GM12878 (cell line): Measurements from ENCODE around the gene FPGT. TPM values are rescaled to one million over a fixed set of nuclear protein-coding genes. Genes with fewer than 3 reads are reported as not detected.

Source experiments
- ATAC-seq: fragments of 200-7000 bp; cut with Tn5 transposase; 3 replicates; pipeline ENCODE4 v1.9.1; 2020; ENCODE audit warnings: mild to moderate bottlenecking, moderate library complexity
- BruUV-seq: library from RNA; stranded (reverse); fragments of 400-500 nt; replicated peaks from 2 replicates; lab custom pipeline; 2021; lab: Mats Ljungman, UMichigan
- CTCF ChIA-PET: fragments of 300-600 bp; sonication (Branson Sonifier 250); formaldehyde crosslinking; extraction: SDS; loops from one replicate; lab custom pipeline; 2021; ENCODE audit warnings: inconsistent platforms; lab: Yijun Ruan, JAX
- POLR2A ChIA-PET: fragments of 350-600 bp; formaldehyde crosslinking; extraction: SDS; loops from one replicate; lab custom pipeline; 2021; ENCODE audit warnings: inconsistent platforms; lab: Charles Lee
- RAD21 ChIA-PET: fragments of 300-600 bp; sonication (Branson Sonifier 250); formaldehyde crosslinking; loops from one replicate; lab custom pipeline; 2023; ENCODE audit warnings: antibody characterized with exemption; ENCODE audit not compliant: unreplicated experiment; lab: Charles Lee
- SMC1A ChIA-PET: fragments of 300-600 bp; sonication (Branson Sonifier 250); formaldehyde crosslinking; loops from one replicate; lab custom pipeline; 2023; ENCODE audit not compliant: unreplicated experiment, uncharacterized antibody; lab: Charles Lee
- DNase-seq: peaks from one replicate; pipeline ENCODE4 v3.0.0-alpha.2; 2011; ENCODE audit warnings: low read depth, low spot score
- FAIRE-seq: peaks from 3 replicates; lab custom pipeline; 2011; peaks lifted over from hg19 to GRCh38; lab: Jason Lieb, UNC
- H2AFZ ChIP-seq: 2 replicates; pipeline ENCODE4 v1.6.0; 2011; ENCODE audit warnings: low read depth, low read length, control low read depth; ENCODE audit not compliant: control insufficient read depth
- H3K27ac ChIP-seq: 2 replicates; pipeline ENCODE4 v1.5.1; 2011; ENCODE audit warnings: control low read depth; ENCODE audit not compliant: control insufficient read depth, insufficient read depth
- H3K27me3 ChIP-seq, 2 experiments: replicated peaks in 1 of 2; 2 replicates each; pipeline versions ENCODE4 v1.6.0 to v1.6.1; 2011; ENCODE audit warnings: low read length in 1 of 2; ENCODE audit not compliant: control insufficient read depth in 2 of 2, insufficient read depth in 2 of 2
- H3K36me3 ChIP-seq, 2 experiments: 2 replicates each; pipeline ENCODE4 v1.5.1; 2011; ENCODE audit warnings: low read length in 1 of 2; ENCODE audit not compliant: control insufficient read depth in 2 of 2, insufficient read depth in 2 of 2
- H3K4me1 ChIP-seq: 2 replicates; pipeline ENCODE4 v1.6.1; 2011; ENCODE audit warnings: mild to moderate bottlenecking, low read length, moderate library complexity, mixed read lengths; ENCODE audit not compliant: control insufficient read depth, insufficient read depth
- H3K4me2 ChIP-seq: 2 replicates; pipeline ENCODE4 v1.6.0; 2011; ENCODE audit warnings: control low read depth; ENCODE audit not compliant: control insufficient read depth, insufficient read depth
- H3K4me3 ChIP-seq: fragments of 200-600 bp; sonication (generic); 2 replicates; pipeline ENCODE4 v1.5.1; 2016
- H3K79me2 ChIP-seq: 2 replicates; pipeline ENCODE4 v1.6.0; 2011; ENCODE audit warnings: low read length; ENCODE audit not compliant: control insufficient read depth, insufficient read depth
- H3K9ac ChIP-seq: 2 replicates; pipeline ENCODE4 v1.8.0; 2011; ENCODE audit warnings: low read length, control low read depth, mixed read lengths; ENCODE audit not compliant: control insufficient read depth, insufficient read depth
- H3K9me3 ChIP-seq: replicated peaks from 3 replicates; pipeline ENCODE4 v1.5.1; 2011; ENCODE audit warnings: mild to moderate bottlenecking, low read length; ENCODE audit not compliant: control insufficient read depth, insufficient read depth
- H4K20me1 ChIP-seq: 2 replicates; pipeline ENCODE4 v1.6.0; 2011; ENCODE audit not compliant: control insufficient read depth, insufficient read depth
- ATF2 ChIP-seq: IDR thresholded peaks from 2 replicates; pipeline ENCODE4 v1.6.1; 2012; ENCODE audit warnings: low read length, inconsistent platforms
- ATF3 ChIP-seq: IDR thresholded peaks from 2 replicates; pipeline ENCODE4 v1.6.1; 2011; ENCODE audit warnings: low read depth, mild to moderate bottlenecking, low read length, moderate library complexity, borderline replicate concordance; ENCODE audit errors: extremely low read depth
- CHD2 ChIP-seq: IDR thresholded peaks from 2 replicates; pipeline ENCODE4 v1.6.1; 2011; ENCODE audit warnings: low read depth, low read length, improper control_type of control experiment, borderline replicate concordance
- HDAC6 ChIP-seq: fragments of 200-600 bp; sonication (generic); IDR thresholded peaks from one replicate; pipeline ENCODE4 v1.8.0; 2017; ENCODE audit warnings: antibody characterized with exemption; ENCODE audit not compliant: unreplicated experiment
- HSF1 ChIP-seq: fragments of 150-350 bp; IDR thresholded peaks from 2 replicates; pipeline ENCODE4 v1.6.1; 2014; ENCODE audit warnings: mild to moderate bottlenecking, low read depth, low read length
- JUND ChIP-seq: IDR thresholded peaks from 2 replicates; pipeline ENCODE4 v1.6.1; 2012; ENCODE audit warnings: low read depth, mild to moderate bottlenecking, low read length, improper control_type of control experiment, moderate library complexity
- NFIC ChIP-seq: IDR thresholded peaks from 2 replicates; pipeline ENCODE4 v1.6.1; 2012; ENCODE audit warnings: low read depth, mild to moderate bottlenecking, inconsistent platforms, low read length, moderate library complexity
- NKRF ChIP-seq: fragments of 450-650 bp; conservative IDR thresholded peaks from 2 replicates; pipeline ENCODE4 v1.6.1; 2017; ENCODE audit warnings: mild to moderate bottlenecking, moderate library complexity
- NRF1 ChIP-seq: conservative IDR thresholded peaks from 2 replicates; pipeline ENCODE4 v1.6.1; 2011; ENCODE audit warnings: mild to moderate bottlenecking, low read depth, low read length, improper control_type of control experiment
- SIX5 ChIP-seq: IDR thresholded peaks from 2 replicates; pipeline ENCODE4 v1.6.1; 2011; ENCODE audit warnings: mild to moderate bottlenecking, low read depth, low read length, moderate library complexity; ENCODE audit not compliant: severe bottlenecking
- ZBTB33 ChIP-seq: fragments of 450-650 bp; IDR thresholded peaks from 2 replicates; pipeline ENCODE4 v1.6.1; 2017; ENCODE audit warnings: mild to moderate bottlenecking
- ZNF274 ChIP-seq: IDR thresholded peaks from one replicate; pipeline ENCODE4 v1.8.0; 2011; ENCODE audit not compliant: insufficient read length, insufficient read depth
- ZSCAN29 ChIP-seq: fragments of 450-650 bp; IDR thresholded peaks from 2 replicates; pipeline ENCODE4 v1.6.1; 2017; ENCODE audit warnings: mild to moderate bottlenecking, moderate library complexity
- in situ Hi-C: fragments of 300-500 bp; cut with MboI; formaldehyde crosslinking; loops from 9 replicates; pipeline ENCODE4 v1.14.3; 2018; ENCODE audit warnings: mixed read lengths
- intact Hi-C: fragments of 100-400 bp; cut with micrococcal nuclease; formaldehyde crosslinking; loops from one replicate; pipeline ENCODE4 v1.14.2; 2022; ENCODE audit not compliant: unreplicated experiment
- polyA plus RNA-seq, 11 experiments: library from polyadenylated mRNA; depleted of rRNA in 4 of 11; unstranded in 6 of 11; stranded (reverse) in 5 of 11; fragments of >200 nt; fragmentation: Nextera tagmentation in 4 of 11; fragmentation: Illumina TruSeq in 1 of 11; extraction: Ambion mirVana in 4 of 11; extraction: Trizol in 1 of 11; gene quantifications; 1 replicate in 1 of 11; 2 replicates in 10 of 11; pipeline versions ENCODE4 v1.2.1 to v1.2.3, GENCODE V29; 2011 to 2016; ENCODE audit warnings: inconsistent platforms in 2 of 11, missing spikeins in 2 of 11, low read depth in 1 of 11
- total RNA-seq, 4 experiments: library from RNA; depleted of rRNA in 3 of 4; stranded (reverse); fragments of >200 nt in 3 of 4; fragmentation: Illumina TruSeq in 1 of 4; extraction: Trizol in 1 of 4; gene quantifications; 2 replicates each; pipeline versions ENCODE4 v1.2.1 to v1.2.3, GENCODE V29; 2013 to 2021

The FPGT gene
- total and polyA plus RNA-seq, 10 of the 15 experiments (the other 5 are each of a cell fraction or from before 2014, with no cell fraction given) = 7.8 to 15.4 (median 11.5) TPM

GRCh38 chr1:74160046-74160445 lies 38.0 kb upstream of the FPGT start (continued):
- TF ChIP-seq NRF1 = no peak
- TF ChIP-seq ATF3 = no peak
- no peak for TF ChIP-seq CHD2

GRCh38 chr1:74161497-74161896 lies 36.5 kb upstream of the FPGT start:
- H3K4me3 ChIP-seq = no peak overlapping the region
- no peak overlapping the region for H3K4me2 ChIP-seq
- H3K4me1 ChIP-seq = no peaks in the 10 kb centered on the region
- H3K27me3 ChIP-seq = no peaks in the 10 kb centered on the region
- no TSS peak for BruUV-seq
- no peak for ATAC-seq
- no peaks in the 10 kb centered on the region for H3K79me2 ChIP-seq
- POLR2A ChIA-PET = no interaction called here
- CTCF ChIA-PET = no interaction called here
- no peaks in the 10 kb centered on the region for H3K36me3 ChIP-seq
- no peak overlapping the region for H3K27ac ChIP-seq
- DNase-seq = no peak
- SMC1A ChIA-PET = interaction anchor here (0.8 kb wide), 1 partner anchor 19 kb away, joined by 3 read pairs; no protein-coding TSS in a partner anchor
- H2AFZ ChIP-seq = no peak overlapping the region
- H4K20me1 ChIP-seq = no peaks in the 10 kb centered on the region
- H3K9ac ChIP-seq = no peak overlapping the region
- in situ Hi-C loops = no loop called here
- H3K9me3 ChIP-seq = no peaks in the 10 kb centered on the region
- RAD21 ChIA-PET = no interaction called here
- intact Hi-C loops = no loop called here
- no peak for FAIRE-seq
- TF ChIP-seq ZSCAN29 = no peak
- no peak for TF ChIP-seq ZBTB33
- no peak for TF ChIP-seq NFIC
- TF ChIP-seq ATF3 = no peak
- no peak for TF ChIP-seq ATF2
- no peak for TF ChIP-seq HDAC6
- TF ChIP-seq CHD2 = no peak
- TF ChIP-seq JUND = no peak
- TF ChIP-seq NKRF = no peak
- no peak for TF ChIP-seq HSF1
- TF ChIP-seq SIX5 = no peak
- TF ChIP-seq ZNF274 = no peak
